Tibial artery (tissue), 4 donors: ENCODE data around the gene TRPM3.

Experiments
- DNase-seq, 2 donors: peaks; one replicate each; pipeline ENCODE4 v3.0.0-alpha.2; 2019
- H3K27ac ChIP-seq, 2 donors: fragments of 200-600 bp; sonication (generic) in 1 of 2; 1 replicate in 1 of 2; 2 replicates in 1 of 2; pipeline ENCODE4 v1.5.1; 2018 to 2019; ENCODE audit warnings: mild to moderate bottlenecking in 1 of 2
- H3K27me3 ChIP-seq, 2 donors: fragments of 200-600 bp; sonication (generic) in 1 of 2; one replicate each; pipeline versions ENCODE4 v1.5.1 to v1.6.0; 2016 to 2019
- H3K36me3 ChIP-seq, 3 donors: fragments of 200-600 bp; sonication (generic) in 2 of 3; one replicate each; pipeline ENCODE4 v1.5.1; 2016 to 2019; ENCODE audit warnings: mild to moderate bottlenecking in 2 of 3
- H3K4me1 ChIP-seq, 4 donors: fragments of 200-600 bp; sonication (generic) in 2 of 4; 1 replicate in 3 of 4; 2 replicates in 1 of 4; pipeline ENCODE4 v1.5.1; 2016 to 2019
- H3K4me3 ChIP-seq, 2 donors: fragments of 200-600 bp; sonication (generic) in 1 of 2; 1 replicate in 1 of 2; 2 replicates in 1 of 2; pipeline ENCODE4 v1.5.1; 2018 to 2019; ENCODE audit warnings: mild to moderate bottlenecking in 2 of 2
- H3K9me3 ChIP-seq, 3 donors: fragments of 200-600 bp; sonication (generic) in 1 of 3; one replicate each; pipeline ENCODE4 v1.5.1; 2016 to 2019
- CTCF ChIP-seq, 2 experiments: fragments of 200-600 bp in 1 of 2; fragments of 450-650 bp in 1 of 2; IDR thresholded peaks; one replicate each; pipeline ENCODE4 v1.5.1; 2017 to 2019; ENCODE audit warnings: antibody characterized with exemption in 2 of 2, mild to moderate bottlenecking in 1 of 2, moderate library complexity in 1 of 2
- intact Hi-C: fragments of 100-400 bp; cut with DNase I; formaldehyde crosslinking; loops from one replicate; pipeline ENCODE4 v1.15.0; 2023; ENCODE audit warnings: low total_unique reads

Gene TRPM3

GRCh38 chr9:70484232-70485130, 636.9 kb downstream of the TRPM3 start:
- H3K36me3 ChIP-seq = no peaks in the 10 kb centered on the region
- intact Hi-C loops = loop anchor here (5.0 kb wide), 1 partner anchor 118 kb away; no protein-coding TSS in a partner anchor
- TF ChIP-seq CTCF (IDR thresholded peaks at IDR 0.05) = peak; percentile 72 to 74
- peak overlapping the region; percentile 81 to 93 for H3K27ac ChIP-seq
- no peak for DNase-seq
- peaks cover 8 to 88% (median 53%) of the 10 kb centered on the region in 4 donors for H3K4me1 ChIP-seq
- no peaks in the 10 kb centered on the region for H3K27me3 ChIP-seq
- H3K4me3 ChIP-seq = no peak overlapping the region
- no peaks in the 10 kb centered on the region for H3K9me3 ChIP-seq

GRCh38 chr9:70481471-70481870, 640.0 kb downstream of the TRPM3 start:
- peaks cover 15 to 96% (median 65%) of the 10 kb centered on the region in 4 donors for H3K4me1 ChIP-seq
- no peak for DNase-seq

DNA sequence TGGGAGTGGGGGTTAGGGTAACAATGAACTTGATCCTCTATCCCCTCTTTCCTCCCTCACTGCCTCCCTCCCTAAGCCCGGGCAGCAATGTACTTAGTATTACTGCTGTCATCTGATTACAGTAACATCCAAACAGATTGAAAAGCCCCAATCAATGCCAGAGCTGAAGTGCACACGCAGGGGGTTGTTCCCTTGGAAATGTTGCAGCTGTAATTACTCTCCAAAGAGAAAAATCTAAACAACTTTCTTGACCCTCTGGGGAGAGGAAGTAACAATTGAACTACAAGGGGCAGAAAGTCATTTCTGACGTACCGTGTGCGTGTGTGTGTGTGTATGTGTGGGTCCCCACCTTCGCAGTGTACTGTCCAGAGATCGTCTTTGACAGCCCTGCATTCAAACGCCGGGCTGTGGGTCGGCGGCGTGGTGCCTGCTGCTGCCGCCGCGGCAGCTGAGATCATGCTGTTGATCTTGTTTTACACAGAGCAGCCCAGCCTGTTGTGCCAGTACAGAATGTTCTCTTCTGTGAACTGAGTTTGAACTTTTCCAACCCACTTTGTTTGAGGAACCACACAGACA, 640.9 kb downstream of the TRPM3 start:
- TF ChIP-seq CTCF (IDR thresholded peaks at IDR 0.05) = no peak
- Histone ChIP-seq H3K36me3 (no peaks in the 10 kb centered on the region), H3K27me3 (no peaks in the 10 kb centered on the region), H3K4me1 (peaks cover 15 to 88% (median 63%) of the 10 kb centered on the region in 4 donors), H3K4me3 (peak overlapping the region in 1 of 2 donors; percentile 21), H3K9me3 (no peaks in the 10 kb centered on the region), H3K27ac (peak overlapping the region; percentile 81 to 93)
- intact Hi-C loops = loop anchor here (2.0 kb wide), 1 partner anchor 60 kb away; no protein-coding TSS in a partner anchor
- DNase-seq = peak; percentile 94 to 96

More at GRCh38 chr9:70481471-70481870, 640.0 kb downstream of the TRPM3 start:
- no peak for TF ChIP-seq CTCF (IDR thresholded peaks at IDR 0.05)
- Histone ChIP-seq H3K36me3 (no peaks in the 10 kb centered on the region), H3K27me3 (no peaks in the 10 kb centered on the region), H3K27ac (peak overlapping the region; percentile 81 to 93), H3K4me3 (no peak overlapping the region), H3K9me3 (no peaks in the 10 kb centered on the region)
- intact Hi-C loops = loop anchor here (2.0 kb wide), 1 partner anchor 61 kb away; no protein-coding TSS in a partner anchor

DNA sequence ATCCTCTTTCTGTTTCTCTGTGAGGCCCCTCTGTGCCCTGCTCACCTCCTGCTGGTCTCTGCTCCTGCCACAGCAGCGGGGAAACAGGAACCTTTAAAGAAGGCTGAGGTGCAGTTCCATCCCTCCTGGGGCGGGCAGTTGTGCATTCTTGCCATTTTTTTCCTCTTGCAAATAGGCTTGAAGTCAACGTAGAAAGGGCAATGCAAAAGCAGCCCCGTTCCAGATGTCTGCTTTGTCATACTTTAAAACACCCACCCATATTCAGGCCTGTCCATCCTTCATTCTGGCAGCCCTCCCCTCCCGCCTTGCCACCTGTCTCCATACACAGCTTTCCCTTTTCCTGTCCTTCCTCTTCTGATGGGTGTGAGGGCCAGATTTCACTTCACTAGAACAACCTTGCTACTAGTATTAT, 641.5 kb downstream of the TRPM3 start:
- DNase-seq = peak in 1 of 2 donors; percentile 73
- Histone ChIP-seq H3K9me3 (no peaks in the 10 kb centered on the region), H3K36me3 (no peaks in the 10 kb centered on the region), H3K4me3 (peak overlapping the region; percentile 4 to 21), H3K27ac (peak overlapping the region; percentile 81 to 93), H3K27me3 (no peaks in the 10 kb centered on the region), H3K4me1 (peaks cover 15 to 86% (median 63%) of the 10 kb centered on the region in 4 donors)
- intact Hi-C loops = loop anchor here (2.0 kb wide), 1 partner anchor 59 kb away; no protein-coding TSS in a partner anchor
- TF ChIP-seq CTCF (IDR thresholded peaks at IDR 0.05) = no peak
